Neural cell (in vitro differentiated cells): Measurements from ENCODE around the gene DHRS9.

Source experiments
- CTCF ChIP-seq: fragments of 450-650 bp; IDR thresholded peaks from 2 replicates; pipeline ENCODE4 v1.5.1; 2014; ENCODE audit warnings: antibody characterized with exemption, mild to moderate bottlenecking, moderate library complexity; ENCODE audit not compliant: poor library complexity, severe bottlenecking
- EZH2 ChIP-seq: fragments of 200-600, 300-800 bp; shearing (Covaris generic), sonication (generic); IDR thresholded peaks from 2 replicates; pipeline ENCODE4 v1.6.1; 2014; ENCODE audit warnings: antibody characterized with exemption, low read length, borderline replicate concordance, mild to moderate bottlenecking; ENCODE audit not compliant: insufficient read depth, poor library complexity, severe bottlenecking
- MXI1 ChIP-seq: fragments of 450-650 bp; conservative IDR thresholded peaks from 2 replicates; pipeline ENCODE4 v1.6.1; 2014; ENCODE audit warnings: antibody characterized with exemption, mild to moderate bottlenecking; ENCODE audit not compliant: poor library complexity, severe bottlenecking
- RAD21 ChIP-seq: fragments of 450-650 bp; conservative IDR thresholded peaks from 2 replicates; pipeline ENCODE4 v1.6.1; 2014; ENCODE audit warnings: antibody characterized with exemption, mild to moderate bottlenecking, moderate library complexity

- TF ChIP-seq CTCF (no peak), MXI1 (no peak), RAD21 (no peak), EZH2 (no peak)
These were observed 43.5 kb downstream of the DHRS9 start for GRCh38 chr2:169112841-169113240.
